ENCODE measurements around the gene BRD7.

Gene BRD7

DNA sequence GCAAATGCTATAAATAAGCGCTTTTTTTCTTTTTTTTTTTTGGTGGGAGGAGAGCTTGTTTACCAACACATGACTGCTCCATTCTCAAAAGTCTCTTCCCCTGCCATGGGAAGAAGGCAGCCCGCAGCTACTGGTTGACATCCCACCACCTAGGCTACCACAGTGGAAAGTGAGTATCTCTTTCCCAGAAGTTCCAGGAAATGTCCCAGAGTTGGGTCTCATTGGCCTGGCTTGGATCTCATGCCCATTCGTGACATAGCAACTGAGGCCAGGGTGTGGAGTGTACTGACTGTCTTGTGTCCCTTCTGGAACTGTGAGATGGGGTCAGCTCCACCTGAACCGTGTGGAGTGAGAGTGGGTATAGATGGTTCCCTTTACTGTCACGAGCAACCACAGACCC is 29.5 kb upstream of the BRD7 start:
- Histone ChIP-seq H3K36me3 (replicated peaks in 1 of 2; ENCODE audit: control insufficient read depth in 2 of 2, insufficient read depth in 2 of 2, low read length in 2 of 2) (no peaks in the 10 kb centered on the region), H2BK5ac (ENCODE audit: low read length) (no peak overlapping the region), H3K18ac (ENCODE audit: low read length) (no peak overlapping the region), H4K8ac (ENCODE audit: low read depth, low read length) (no peak overlapping the region), H3K14ac (ENCODE audit: low read length) (no peak overlapping the region), H2BK12ac (ENCODE audit: low read length) (no peak overlapping the region), H2BK15ac (ENCODE audit: low read length) (no peak overlapping the region), H2BK120ac (ENCODE audit: low read depth, low read length) (no peak overlapping the region), H3K4me3 (ENCODE audit: low read length in 2 of 2) (no peak overlapping the region), H4K91ac (ENCODE audit: low read depth, low read length, poor library complexity) (no peak overlapping the region), H3K4ac (ENCODE audit: low read length) (no peak overlapping the region), H3K9me3 (replicated peaks in 1 of 2; ENCODE audit: control insufficient read depth in 2 of 2, insufficient read depth in 1 of 2, low read depth in 1 of 2, low read length in 2 of 2) (no peaks in the 10 kb centered on the region), H2AFZ (ENCODE audit: low read length) (no peak overlapping the region), H3K27me3 (ENCODE audit: control insufficient read depth in 3 of 3, insufficient read depth in 3 of 3, low read depth in 1 of 3, low read length in 3 of 3) (no peaks in the 10 kb centered on the region), H3K79me1 (ENCODE audit: low read depth, low read length) (no peaks in the 10 kb centered on the region), H3K4me2 (ENCODE audit: insufficient read depth, low read length, poor library complexity, severe bottlenecking) (no peak overlapping the region), H3K27ac (replicated peaks; ENCODE audit: low read length) (no peak overlapping the region), H3K4me1 (ENCODE audit: control insufficient read depth in 2 of 2, insufficient read depth in 1 of 2, low read depth in 1 of 2, low read length in 2 of 2) (peaks cover 0 to 3% of the 10 kb centered on the region in 2 donors), H3K9ac (ENCODE audit: low read depth, low read length, poor library complexity) (no peak overlapping the region), H3K23ac (ENCODE audit: low read depth, low read length, poor library complexity) (no peak overlapping the region), H2AK5ac (ENCODE audit: low read depth, low read length) (no peak overlapping the region)
- no peak for DNase-seq (ENCODE audit: low spot score)
- no CpG with 5 or more reads among the region's 5 CpGs for WGBS, 2 donors (ENCODE audit: extremely low coverage in 2 of 2, insufficient read length in 2 of 2, insufficient replicate concordance in 1 of 2)

DNA sequence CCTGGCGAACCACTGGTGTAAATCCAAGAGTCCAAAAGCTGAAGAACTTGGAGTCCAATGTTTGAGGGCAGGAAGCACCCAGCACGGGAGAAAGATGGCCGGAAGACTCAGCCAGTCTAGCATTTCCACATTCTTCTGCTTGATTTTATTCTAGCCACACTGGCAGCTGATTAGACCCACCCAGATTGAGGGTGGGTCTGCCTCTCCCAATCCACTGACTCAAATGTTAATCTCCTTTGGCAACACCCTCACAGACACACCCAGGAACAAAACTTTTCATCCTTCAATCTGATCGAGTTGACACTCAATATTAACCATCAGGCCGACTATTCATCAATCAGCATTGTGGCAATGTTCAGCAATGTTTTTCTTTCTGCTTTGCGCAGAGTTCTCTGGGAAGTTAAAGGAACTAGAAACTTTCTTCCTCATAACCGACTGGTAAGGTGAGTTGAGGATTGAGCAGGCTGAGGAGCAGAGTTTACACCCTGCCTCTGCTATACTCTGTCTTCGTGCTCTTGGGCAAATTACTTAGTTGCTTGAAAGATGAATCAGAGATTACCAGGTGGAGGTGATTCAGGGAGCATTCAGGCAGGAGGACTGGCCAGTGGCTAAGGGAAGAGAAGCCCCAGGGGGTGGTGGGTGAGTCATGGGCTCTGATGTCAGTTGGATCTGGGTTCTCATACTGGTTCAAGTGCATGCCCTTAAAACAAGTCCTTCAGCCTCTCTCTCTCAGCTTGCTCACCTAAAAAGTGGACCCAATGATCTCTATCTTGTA is 28.2 kb upstream of the BRD7 start:
- no peak overlapping the region for H3K27ac ChIP-seq (replicated peaks; ENCODE audit: low read length)
- WGBS, 2 donors (ENCODE audit: extremely low coverage in 2 of 2, insufficient read length in 2 of 2, insufficient replicate concordance in 1 of 2), result no CpG with 5 or more reads among the region's 8 CpGs
- no peak for DNase-seq (ENCODE audit: low spot score)

DNA sequence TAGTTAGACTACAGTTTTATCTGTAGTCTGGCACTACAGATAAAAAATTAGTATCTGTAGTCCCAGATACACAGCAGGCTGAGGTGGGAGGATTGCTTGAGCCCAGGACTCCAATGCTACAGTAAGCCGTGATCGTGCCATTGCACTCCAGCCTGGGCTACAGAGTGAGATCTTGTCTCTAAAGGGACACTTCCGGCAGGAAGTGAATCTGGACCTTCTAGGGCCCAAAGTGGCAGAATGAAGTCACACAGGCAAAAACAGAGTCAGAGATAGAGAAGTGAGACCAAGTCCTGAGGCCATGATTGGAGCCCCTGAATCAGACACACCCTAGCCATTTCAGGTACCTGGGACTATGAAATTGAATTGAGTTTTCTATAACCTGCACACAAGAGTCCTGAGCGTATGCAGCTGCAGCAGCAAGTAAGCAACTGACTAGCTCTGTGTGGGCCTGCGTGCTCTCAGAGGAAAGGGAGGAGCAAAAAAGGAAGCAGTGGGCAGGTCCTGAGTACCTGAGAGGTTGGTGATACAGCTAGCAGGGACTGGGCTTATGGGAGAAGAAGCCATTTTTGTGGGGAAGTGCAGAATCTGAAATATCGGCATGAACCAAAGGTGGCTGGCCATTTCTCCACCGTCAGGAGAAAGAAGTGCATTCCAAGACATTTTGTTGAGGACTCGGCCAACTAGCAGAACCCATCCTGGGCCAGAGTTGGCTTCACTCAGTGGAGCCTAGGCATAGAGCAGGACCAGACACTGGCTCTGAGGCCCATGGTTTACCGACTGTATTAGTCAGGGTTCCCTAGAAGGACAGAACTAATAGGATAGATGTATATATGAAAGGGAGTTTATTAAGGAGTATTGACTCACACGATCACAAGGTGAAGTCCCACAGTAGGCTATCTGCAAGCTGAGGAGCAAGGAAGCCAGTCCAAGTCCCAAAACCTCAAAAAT is 27.2 kb upstream of the BRD7 start:
- Histone ChIP-seq H3K9me3 (replicated peaks in 1 of 2; ENCODE audit: control insufficient read depth in 2 of 2, insufficient read depth in 1 of 2, low read depth in 1 of 2, low read length in 2 of 2) (no peaks in the 10 kb centered on the region), H3K23ac (ENCODE audit: low read depth, low read length, poor library complexity) (no peak overlapping the region), H2BK5ac (ENCODE audit: low read length) (no peak overlapping the region), H4K8ac (ENCODE audit: low read depth, low read length) (no peak overlapping the region), H2BK15ac (ENCODE audit: low read length) (no peak overlapping the region), H3K4me3 (ENCODE audit: low read length in 2 of 2) (no peak overlapping the region), H3K4me2 (ENCODE audit: insufficient read depth, low read length, poor library complexity, severe bottlenecking) (no peak overlapping the region), H3K9ac (ENCODE audit: low read depth, low read length, poor library complexity) (no peak overlapping the region), H3K14ac (ENCODE audit: low read length) (no peak overlapping the region), H2BK120ac (ENCODE audit: low read depth, low read length) (no peak overlapping the region), H2BK12ac (ENCODE audit: low read length) (no peak overlapping the region), H3K27ac (replicated peaks; ENCODE audit: low read length) (no peak overlapping the region), H2AFZ (ENCODE audit: low read length) (no peak overlapping the region), H4K91ac (ENCODE audit: low read depth, low read length, poor library complexity) (no peak overlapping the region), H3K18ac (ENCODE audit: low read length) (no peak overlapping the region), H3K27me3 (ENCODE audit: control insufficient read depth in 3 of 3, insufficient read depth in 3 of 3, low read depth in 1 of 3, low read length in 3 of 3) (no peaks in the 10 kb centered on the region), H3K4me1 (ENCODE audit: control insufficient read depth in 2 of 2, insufficient read depth in 1 of 2, low read depth in 1 of 2, low read length in 2 of 2) (peaks cover 2 to 9% of the 10 kb centered on the region in 2 donors), H2AK5ac (ENCODE audit: low read depth, low read length) (no peak overlapping the region), H3K4ac (ENCODE audit: low read length) (no peak overlapping the region), H3K79me1 (ENCODE audit: low read depth, low read length) (no peaks in the 10 kb centered on the region), H3K36me3 (replicated peaks in 1 of 2; ENCODE audit: control insufficient read depth in 2 of 2, insufficient read depth in 2 of 2, low read length in 2 of 2) (no peaks in the 10 kb centered on the region)
- no CpG with 5 or more reads among the region's 10 CpGs for WGBS, 2 donors (ENCODE audit: extremely low coverage in 2 of 2, insufficient read length in 2 of 2, insufficient replicate concordance in 1 of 2)
- no peak for DNase-seq (ENCODE audit: low spot score)

More for the DNA sequence above, 28.2 kb upstream of the BRD7 start:
- no peak overlapping the region for H3K4me3 ChIP-seq (ENCODE audit: low read length in 2 of 2)
- no peak overlapping the region for H3K18ac ChIP-seq (ENCODE audit: low read length)
- H3K4me1 ChIP-seq (ENCODE audit: control insufficient read depth in 2 of 2, insufficient read depth in 1 of 2, low read depth in 1 of 2, low read length in 2 of 2), result peaks cover 0 to 3% of the 10 kb centered on the region in 2 donors
- no peak overlapping the region for H2BK15ac ChIP-seq (ENCODE audit: low read length)
- H3K36me3 ChIP-seq (replicated peaks in 1 of 2; ENCODE audit: control insufficient read depth in 2 of 2, insufficient read depth in 2 of 2, low read length in 2 of 2), result no peaks in the 10 kb centered on the region
- no peak overlapping the region for H3K14ac ChIP-seq (ENCODE audit: low read length)
- H3K9me3 ChIP-seq (replicated peaks in 1 of 2; ENCODE audit: control insufficient read depth in 2 of 2, insufficient read depth in 1 of 2, low read depth in 1 of 2, low read length in 2 of 2), result no peaks in the 10 kb centered on the region
- no peak overlapping the region for H2BK5ac ChIP-seq (ENCODE audit: low read length)
- H2AFZ ChIP-seq (ENCODE audit: low read length), result no peak overlapping the region
- no peak overlapping the region for H2BK12ac ChIP-seq (ENCODE audit: low read length)
- H3K23ac ChIP-seq (ENCODE audit: low read depth, low read length, poor library complexity), result no peak overlapping the region
- no peak overlapping the region for H4K8ac ChIP-seq (ENCODE audit: low read depth, low read length)
- H2AK5ac ChIP-seq (ENCODE audit: low read depth, low read length), result no peak overlapping the region
- no peak overlapping the region for H3K4ac ChIP-seq (ENCODE audit: low read length)
- no peaks in the 10 kb centered on the region for H3K27me3 ChIP-seq (ENCODE audit: control insufficient read depth in 3 of 3, insufficient read depth in 3 of 3, low read depth in 1 of 3, low read length in 3 of 3)
- H4K91ac ChIP-seq (ENCODE audit: low read depth, low read length, poor library complexity), result no peak overlapping the region
- H3K4me2 ChIP-seq (ENCODE audit: insufficient read depth, low read length, poor library complexity, severe bottlenecking), result no peak overlapping the region
- no peaks in the 10 kb centered on the region for H3K79me1 ChIP-seq (ENCODE audit: low read depth, low read length)
- H2BK120ac ChIP-seq (ENCODE audit: low read depth, low read length), result no peak overlapping the region
- no peak overlapping the region for H3K9ac ChIP-seq (ENCODE audit: low read depth, low read length, poor library complexity)
